Small intestine (tissue), 16 donors: ENCODE results near the gene SRSF6. TPM values are rescaled to one million over a fixed set of nuclear protein-coding genes. Genes with fewer than 3 reads are reported as not detected.
A peak's percentile ranks its signal among the peaks of the same experiment; 100 is the strongest.

Experiments
- DNase-seq, 2 donors: peaks; one replicate each; pipeline versions ENCODE4 v3.0.0 to v3.0.0-alpha.2; 2013
- FAIRE-seq: peaks from 2 replicates; lab custom pipeline; 2012; peaks lifted over from hg19 to GRCh38; lab: Jason Lieb, UNC
- H3K27ac ChIP-seq, 3 donors: one replicate each; pipeline ENCODE4 v1.5.1; 2013; ENCODE audit warnings: low read length in 2 of 3, mild to moderate bottlenecking in 2 of 3, control low read depth in 1 of 3, inconsistent platforms in 1 of 3, low read depth in 1 of 3, moderate library complexity in 1 of 3
- H3K27me3 ChIP-seq, 3 donors: one replicate each; pipeline ENCODE4 v1.6.1; 2013; ENCODE audit warnings: low read length in 3 of 3, inconsistent platforms in 1 of 3; ENCODE audit not compliant: control insufficient read depth in 3 of 3, insufficient read depth in 3 of 3
- H3K36me3 ChIP-seq, 3 donors: one replicate each; pipeline ENCODE4 v1.6.1; 2013; ENCODE audit warnings: low read length in 3 of 3, inconsistent platforms in 1 of 3, low read depth in 1 of 3, mild to moderate bottlenecking in 1 of 3, moderate library complexity in 1 of 3; ENCODE audit not compliant: control insufficient read depth in 3 of 3, insufficient read depth in 2 of 3
- H3K4me1 ChIP-seq, 3 donors: one replicate each; pipeline ENCODE4 v1.6.1; 2013; ENCODE audit warnings: low read length in 2 of 3, inconsistent platforms in 1 of 3, low read depth in 1 of 3, mild to moderate bottlenecking in 1 of 3, moderate library complexity in 1 of 3; ENCODE audit not compliant: control insufficient read depth in 3 of 3, insufficient read depth in 2 of 3
- H3K4me3 ChIP-seq, 3 donors: one replicate each; pipeline ENCODE4 v1.5.1; 2013; ENCODE audit warnings: low read length in 3 of 3, control low read depth in 1 of 3, inconsistent platforms in 1 of 3, low read depth in 1 of 3, mild to moderate bottlenecking in 1 of 3, moderate library complexity in 1 of 3
- H3K9me3 ChIP-seq, 2 donors: one replicate each; pipeline ENCODE4 v1.6.1; 2013; ENCODE audit warnings: low read depth in 1 of 2, low read length in 1 of 2; ENCODE audit not compliant: control insufficient read depth in 2 of 2, insufficient read depth in 1 of 2
- WGBS, 3 donors: extraction: QIAGEN DNeasy Blood & Tissue Kit; methylation state at CpG; one replicate each; pipeline ENCODE4 v1.1.7; 2013; 5-methylcytosine and 5-hydroxymethylcytosine counted together
- long read RNA-seq, 10 donors: transcript quantifications; one replicate each; lab custom pipeline, GENCODE V29; 2026
- polyA plus RNA-seq, 4 donors: library from polyadenylated mRNA; stranded (reverse) in 3 of 4; unstranded in 1 of 4; fragments of 200-250 nt in 3 of 4; fragments of 120-200 nt in 1 of 4; gene quantifications; one replicate each; pipeline versions ENCODE4 v1.2.1 to v1.2.3, GENCODE V29; 2013
- donor health status: healthy with polysubstance abuse.
- donor health status: control.
- donor health status: control.
- donor health status: Bipolar disorder and iron deficiency.
- donor health status: healthy.

Gene SRSF6
- polyA plus RNA-seq, result 100 to 1,000 TPM in 1 of 4 donors, 10 to 100 TPM in 3; 42.4 to 204 (median 73.8) TPM
- long read RNA-seq, donor 1, full-length matches to known transcripts, result 27 of 66 reads
- long read RNA-seq, donor 1, partial matches to known transcripts, result 31 of 66 reads
- long read RNA-seq, donor 1, other reads (novel, unspliced or antisense), result 8 of 66 reads
- long read RNA-seq, donor 2, full-length matches to known transcripts, result 8 of 8 reads
- long read RNA-seq, donor 2, partial matches to known transcripts, result 0 of 8 reads
- long read RNA-seq, donor 2, other reads (novel, unspliced or antisense), result 0 of 8 reads
- long read RNA-seq, donor 3, full-length matches to known transcripts, result 13 of 13 reads
- long read RNA-seq, donor 3, partial matches to known transcripts, result 0 of 13 reads
- long read RNA-seq, donor 3, other reads (novel, unspliced or antisense), result 0 of 13 reads
- long read RNA-seq, donor 4, result 0 reads
- long read RNA-seq, donor 5, full-length matches to known transcripts, result 4 of 4 reads
- long read RNA-seq, donor 5, partial matches to known transcripts, result 0 of 4 reads
- long read RNA-seq, donor 5, other reads (novel, unspliced or antisense), result 0 of 4 reads
- long read RNA-seq, donor 6, full-length matches to known transcripts, result 9 of 9 reads
- long read RNA-seq, donor 6, partial matches to known transcripts, result 0 of 9 reads
- long read RNA-seq, donor 6, other reads (novel, unspliced or antisense), result 0 of 9 reads
- long read RNA-seq, donor 7, full-length matches to known transcripts, result 17 of 27 reads
- long read RNA-seq, donor 7, partial matches to known transcripts, result 5 of 27 reads
- long read RNA-seq, donor 7, other reads (novel, unspliced or antisense), result 5 of 27 reads
- long read RNA-seq, donor 8, full-length matches to known transcripts, result 4 of 4 reads
- long read RNA-seq, donor 8, partial matches to known transcripts, result 0 of 4 reads
- long read RNA-seq, donor 8, other reads (novel, unspliced or antisense), result 0 of 4 reads
- long read RNA-seq, donor 9, full-length matches to known transcripts, result 1 of 1 reads
- long read RNA-seq, donor 9, partial matches to known transcripts, result 0 of 1 reads
- long read RNA-seq, donor 9, other reads (novel, unspliced or antisense), result 0 of 1 reads
- long read RNA-seq, donor 10, full-length matches to known transcripts, result 15 of 27 reads
- long read RNA-seq, donor 10, partial matches to known transcripts, result 7 of 27 reads
- long read RNA-seq, donor 10, other reads (novel, unspliced or antisense), result 5 of 27 reads

- peak within 1 kb of the TSS; percentile 84 to 97 (median 89) for H3K4me3 ChIP-seq
- peak within 1 kb of the TSS; percentile 98 to 100 (median 99) for H3K27ac ChIP-seq
- 0 to 1% (median 0%) methylated on average over 67 to 101 of the region's 101 CpGs for WGBS, 3 donors
- peaks cover 3 to 13% (median 6%) of the 10 kb centered on the region in 3 donors for H3K4me1 ChIP-seq
- peaks cover 0 to 3% (median 0%) of the 10 kb centered on the region in 3 donors for H3K27me3 ChIP-seq
- FAIRE-seq (no peak), DNase-seq (peak; percentile 93 to 98)
- H3K36me3 ChIP-seq, result peaks cover 12 to 16% (median 12%) of the 10 kb centered on the region in 3 donors
- H3K9me3 ChIP-seq, result no peaks in the 10 kb centered on the region
Measured at GRCh38 chr20:43457640-43458421, at the start of gene SRSF6. SRSF6 (plus strand) TSS chr20:43457896; CDS start chr20:43458034, 138 bp downstream.

DNA sequence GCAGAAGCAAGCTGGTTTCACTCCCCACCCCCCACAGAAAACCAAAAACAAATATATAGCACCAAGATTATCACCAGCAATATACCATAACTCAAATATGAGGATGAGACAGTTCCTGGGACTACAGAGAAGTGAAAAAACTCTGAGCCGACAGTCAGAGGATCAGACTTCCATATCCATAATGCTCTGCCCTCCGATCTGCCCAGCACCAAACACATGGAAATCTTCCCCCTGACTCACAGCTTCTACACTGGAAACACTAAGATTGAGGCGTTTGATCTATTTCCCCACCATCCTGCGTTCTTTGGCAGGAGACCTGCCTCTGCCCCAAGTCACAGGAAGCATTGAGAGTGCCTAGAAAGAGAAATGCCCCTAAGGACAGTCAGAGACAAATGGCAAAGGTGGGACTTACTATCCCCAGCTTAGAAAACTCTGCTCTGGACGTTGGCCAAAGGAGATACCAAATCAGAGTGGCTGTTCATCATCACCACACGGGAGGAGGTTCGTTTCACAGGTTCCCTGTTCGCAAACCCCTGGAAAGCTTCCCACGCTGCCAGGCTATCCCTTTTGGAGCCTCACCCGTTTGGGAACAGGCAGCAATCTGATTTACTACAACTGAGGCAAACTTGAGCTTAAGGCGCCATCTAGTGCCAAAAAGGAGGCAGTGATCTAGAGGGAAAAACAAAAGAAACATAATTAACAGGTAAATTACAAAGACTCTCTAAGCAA is 48.7 kb upstream of the SRSF6 start:
- Histone ChIP-seq H3K9me3 (peaks cover 0 to 9% of the 10 kb centered on the region in 2 donors), H3K36me3 (no peaks in the 10 kb centered on the region), H3K27ac (no peak overlapping the region), H3K4me3 (no peak overlapping the region), H3K4me1 (no peaks in the 10 kb centered on the region), H3K27me3 (no peaks in the 10 kb centered on the region)
- FAIRE-seq, result no peak
- DNase-seq, result peak; percentile 5 to 29
- 25 to 31% (median 26%) methylated on average over 11 of the region's 11 CpGs for WGBS, 3 donors

GRCh38 chr20:43409577-43409913 is 48.2 kb upstream of the SRSF6 start:
- FAIRE-seq (no peak), DNase-seq (no peak)
- Histone ChIP-seq H3K4me1 (no peaks in the 10 kb centered on the region), H3K9me3 (peaks cover 0 to 9% of the 10 kb centered on the region in 2 donors), H3K27ac (no peak overlapping the region), H3K27me3 (no peaks in the 10 kb centered on the region), H3K36me3 (no peaks in the 10 kb centered on the region), H3K4me3 (no peak overlapping the region)
- WGBS, 3 donors, result 73 to 82% (median 76%) methylated on average over 1 to 2 of the region's 2 CpGs

DNA sequence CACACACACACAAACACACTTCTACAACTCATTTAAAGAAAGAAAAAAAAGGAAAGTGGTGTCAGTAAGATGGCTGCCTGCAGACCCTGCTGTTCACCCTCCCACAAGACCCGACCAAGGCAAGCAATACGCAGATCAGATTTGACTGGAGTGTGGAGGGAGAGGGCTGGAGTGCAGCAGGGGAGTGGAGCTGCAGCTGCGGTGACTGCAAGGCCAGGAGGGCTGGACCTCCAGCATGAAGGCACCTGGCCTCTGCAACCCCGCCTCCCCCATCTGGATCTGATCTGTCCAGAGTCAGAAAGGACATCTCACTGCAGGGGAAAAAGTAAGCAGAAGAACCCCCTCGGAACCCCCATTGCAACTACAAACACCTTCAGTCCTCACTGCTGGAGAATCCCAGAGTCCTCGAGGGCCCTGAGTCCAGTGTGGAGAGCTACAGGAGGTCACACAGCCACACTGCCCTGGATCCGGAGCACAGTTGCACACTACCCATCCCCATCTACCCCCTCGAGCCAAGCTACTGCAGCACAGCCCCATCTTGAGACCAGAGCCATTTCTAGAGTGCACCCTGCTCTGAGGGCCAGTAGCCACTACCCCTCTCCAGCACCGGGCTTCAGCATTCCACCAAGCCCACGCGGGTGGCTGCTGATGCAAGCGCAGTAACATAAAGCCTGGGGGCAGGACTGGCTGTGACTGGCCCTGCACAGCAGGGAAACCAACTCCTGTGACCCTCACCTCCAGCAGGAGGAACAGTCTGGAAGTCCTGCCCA is 41.9 kb upstream of the SRSF6 start:
- H3K9me3 ChIP-seq, result peaks cover 0 to 7% of the 10 kb centered on the region in 2 donors
- no peak for DNase-seq
- FAIRE-seq, result no peak
- WGBS, 3 donors, result 64 to 76% (median 72%) methylated on average over 12 of the region's 12 CpGs
- H3K4me1 ChIP-seq, result no peaks in the 10 kb centered on the region
- no peaks in the 10 kb centered on the region for H3K36me3 ChIP-seq
- H3K4me3 ChIP-seq, result no peak overlapping the region
- H3K27me3 ChIP-seq, result no peaks in the 10 kb centered on the region
- no peak overlapping the region for H3K27ac ChIP-seq

GRCh38 chr20:43416591-43417228 is 41.0 kb upstream of the SRSF6 start:
- no peaks in the 10 kb centered on the region for H3K36me3 ChIP-seq
- no peaks in the 10 kb centered on the region for H3K4me1 ChIP-seq
- WGBS, 3 donors, result 89 to 94% (median 91%) methylated on average over 6 of the region's 6 CpGs
- H3K27ac ChIP-seq, result no peak overlapping the region
- DNase-seq, result no peak
- peaks cover 0 to 7% of the 10 kb centered on the region in 2 donors for H3K9me3 ChIP-seq
- no peaks in the 10 kb centered on the region for H3K27me3 ChIP-seq
- no peak for FAIRE-seq
- no peak overlapping the region for H3K4me3 ChIP-seq

DNA sequence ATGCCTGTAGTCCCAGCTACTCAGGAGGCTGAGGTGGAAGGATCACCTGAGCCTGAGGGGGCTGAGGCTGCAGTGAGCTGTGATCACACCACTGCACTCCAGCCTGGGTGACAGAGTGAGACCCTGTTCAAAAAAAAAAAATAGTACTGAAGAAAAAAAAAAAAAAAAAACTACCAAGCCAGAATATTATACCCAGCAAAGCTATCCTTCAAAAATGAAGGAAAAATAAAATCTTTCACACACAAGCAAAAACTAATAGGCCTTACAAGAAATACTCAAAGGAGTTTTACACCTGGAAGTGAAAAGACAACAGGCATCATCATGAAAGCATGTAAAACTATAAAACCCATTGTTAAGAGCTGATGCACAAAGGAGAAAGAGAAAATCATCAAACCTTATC is 37.5 kb upstream of the SRSF6 start:
- Histone ChIP-seq H3K27me3 (no peaks in the 10 kb centered on the region), H3K27ac (no peak overlapping the region), H3K4me3 (no peak overlapping the region), H3K9me3 (peaks cover 0 to 7% of the 10 kb centered on the region in 2 donors), H3K4me1 (no peaks in the 10 kb centered on the region), H3K36me3 (no peaks in the 10 kb centered on the region)
- DNase-seq (no peak), FAIRE-seq (no peak)
